ENCODE data around the gene CARD11. TPM values are rescaled to one million over a fixed set of nuclear protein-coding genes. Genes with fewer than 3 reads are reported as not detected.

CARD11 gene
- total and polyA plus RNA-seq, 9 donors = 0.28 to 2.5 (median 0.80) TPM

DNA sequence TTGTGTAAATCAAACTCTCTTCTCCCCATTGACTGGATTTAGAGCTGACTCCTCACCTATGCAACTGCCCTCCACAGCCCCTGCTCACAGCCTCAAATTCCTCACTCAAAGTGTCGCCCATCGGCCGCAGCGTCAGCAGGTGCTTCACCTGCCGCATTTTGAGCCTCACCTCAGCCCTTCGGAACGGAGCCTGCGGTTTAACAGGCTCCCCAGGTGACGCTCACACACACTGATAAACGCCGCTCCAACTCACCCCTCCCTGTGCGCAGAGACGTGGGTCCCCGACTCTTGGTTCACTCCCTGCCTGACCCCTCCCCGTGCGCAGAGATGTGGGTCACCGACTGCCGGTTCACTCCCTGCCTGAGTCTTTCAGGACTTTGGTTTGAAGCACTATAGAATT, 57.1 kb downstream of the CARD11 start:
- Histone ChIP-seq H3K27ac (no peak overlapping the region), H3K4me3 (no peak overlapping the region), H3K27me3 (no peaks in the 10 kb centered on the region), H3K9me3 (no peaks in the 10 kb centered on the region), H3K4me1 (ENCODE audit: insufficient read depth) (no peaks in the 10 kb centered on the region), H3K36me3 (no peaks in the 10 kb centered on the region)
- no peak for DNase-seq
- intact Hi-C loops (cut with DNase I) = loop anchor here in 1 of 4 donors (5.0 kb wide), 1 partner anchor 1806 kb away; no protein-coding TSS in a partner anchor
- WGBS, 3 donors = 89 to 94% (median 91%) methylated on average over 18 of the region's 18 CpGs
- no peak for TF ChIP-seq EP300 (IDR thresholded peaks at IDR 0.05)
- TF ChIP-seq, protein P1, sequence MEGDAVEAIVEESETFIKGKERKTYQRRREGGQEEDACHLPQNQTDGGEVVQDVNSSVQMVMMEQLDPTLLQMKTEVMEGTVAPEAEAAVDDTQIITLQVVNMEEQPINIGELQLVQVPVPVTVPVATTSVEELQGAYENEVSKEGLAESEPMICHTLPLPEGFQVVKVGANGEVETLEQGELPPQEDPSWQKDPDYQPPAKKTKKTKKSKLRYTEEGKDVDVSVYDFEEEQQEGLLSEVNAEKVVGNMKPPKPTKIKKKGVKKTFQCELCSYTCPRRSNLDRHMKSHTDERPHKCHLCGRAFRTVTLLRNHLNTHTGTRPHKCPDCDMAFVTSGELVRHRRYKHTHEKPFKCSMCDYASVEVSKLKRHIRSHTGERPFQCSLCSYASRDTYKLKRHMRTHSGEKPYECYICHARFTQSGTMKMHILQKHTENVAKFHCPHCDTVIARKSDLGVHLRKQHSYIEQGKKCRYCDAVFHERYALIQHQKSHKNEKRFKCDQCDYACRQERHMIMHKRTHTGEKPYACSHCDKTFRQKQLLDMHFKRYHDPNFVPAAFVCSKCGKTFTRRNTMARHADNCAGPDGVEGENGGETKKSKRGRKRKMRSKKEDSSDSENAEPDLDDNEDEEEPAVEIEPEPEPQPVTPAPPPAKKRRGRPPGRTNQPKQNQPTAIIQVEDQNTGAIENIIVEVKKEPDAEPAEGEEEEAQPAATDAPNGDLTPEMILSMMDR (IDR thresholded peaks at IDR 0.05) = no peak
- no peak for TF ChIP-seq POLR2A (IDR thresholded peaks at IDR 0.05)

DNA sequence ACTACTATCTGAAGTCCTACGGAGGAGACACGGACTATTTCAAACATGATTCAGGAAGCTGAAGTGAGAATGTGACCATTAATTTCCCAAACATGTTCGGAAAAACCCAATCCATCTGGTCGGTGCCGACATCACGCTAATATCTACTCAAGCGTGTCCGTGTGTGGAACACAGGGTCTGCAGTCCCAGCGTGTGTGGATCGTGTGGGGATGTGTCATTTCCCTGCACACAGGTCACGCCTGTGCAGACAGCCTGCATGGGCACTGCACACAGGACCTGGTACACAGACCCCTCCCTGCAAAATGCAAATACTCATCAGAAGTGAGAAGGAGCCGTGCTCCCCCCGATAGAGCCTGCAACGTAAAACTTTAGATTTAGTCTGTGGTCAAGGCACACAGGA, 57.8 kb downstream of the CARD11 start:
- no peaks in the 10 kb centered on the region for H3K9me3 ChIP-seq
- WGBS, 3 donors = 85 to 89% (median 87%) methylated on average over 14 of the region's 14 CpGs
- intact Hi-C loops (cut with DNase I) = loop anchor here in 1 of 4 donors (5.0 kb wide), 1 partner anchor 1806 kb away; no protein-coding TSS in a partner anchor
- no peak for DNase-seq
- H3K27ac ChIP-seq = no peak overlapping the region
- no peak overlapping the region for H3K4me3 ChIP-seq
- H3K36me3 ChIP-seq = no peaks in the 10 kb centered on the region
- TF ChIP-seq, protein P1 (IDR thresholded peaks at IDR 0.05) = no peak
- TF ChIP-seq EP300 (IDR thresholded peaks at IDR 0.05) (no peak), POLR2A (IDR thresholded peaks at IDR 0.05) (no peak)
- H3K4me1 ChIP-seq (ENCODE audit: insufficient read depth) = no peaks in the 10 kb centered on the region
- H3K27me3 ChIP-seq = no peaks in the 10 kb centered on the region

DNA sequence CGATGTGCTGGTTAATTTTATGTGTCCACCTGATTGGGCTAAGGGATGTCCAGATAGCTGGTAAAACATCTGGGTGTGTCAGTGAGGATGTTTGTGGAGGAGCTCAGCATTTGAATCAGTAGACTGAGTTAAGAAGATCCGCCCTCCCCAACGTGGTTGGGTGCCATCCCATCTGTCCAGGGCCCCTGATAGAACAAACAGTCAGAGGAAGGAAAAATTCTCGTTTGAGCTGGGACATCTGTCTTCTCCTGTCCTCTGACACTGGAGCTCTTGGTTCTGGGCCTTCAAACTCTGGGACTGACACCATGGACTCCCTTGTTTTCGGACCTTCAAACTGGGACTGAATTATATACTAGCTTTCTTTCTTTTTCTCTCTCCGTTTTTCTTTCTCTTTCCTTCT, 59.6 kb downstream of the CARD11 start:
- intact Hi-C loops (cut with DNase I) = no loop called here
- 47 to 60% (median 55%) methylated on average over 6 of the region's 6 CpGs for WGBS, 3 donors
- DNase-seq = no peak
- no peaks in the 10 kb centered on the region for H3K36me3 ChIP-seq
- H3K27me3 ChIP-seq = no peaks in the 10 kb centered on the region
- H3K9me3 ChIP-seq = no peaks in the 10 kb centered on the region
- TF ChIP-seq POLR2A (IDR thresholded peaks at IDR 0.05) = no peak
- TF ChIP-seq, protein P1 (IDR thresholded peaks at IDR 0.05) = no peak
- TF ChIP-seq EP300 (IDR thresholded peaks at IDR 0.05) = no peak
- no peaks in the 10 kb centered on the region for H3K4me1 ChIP-seq (ENCODE audit: insufficient read depth)
- H3K27ac ChIP-seq = no peak overlapping the region
- no peak overlapping the region for H3K4me3 ChIP-seq

DNA sequence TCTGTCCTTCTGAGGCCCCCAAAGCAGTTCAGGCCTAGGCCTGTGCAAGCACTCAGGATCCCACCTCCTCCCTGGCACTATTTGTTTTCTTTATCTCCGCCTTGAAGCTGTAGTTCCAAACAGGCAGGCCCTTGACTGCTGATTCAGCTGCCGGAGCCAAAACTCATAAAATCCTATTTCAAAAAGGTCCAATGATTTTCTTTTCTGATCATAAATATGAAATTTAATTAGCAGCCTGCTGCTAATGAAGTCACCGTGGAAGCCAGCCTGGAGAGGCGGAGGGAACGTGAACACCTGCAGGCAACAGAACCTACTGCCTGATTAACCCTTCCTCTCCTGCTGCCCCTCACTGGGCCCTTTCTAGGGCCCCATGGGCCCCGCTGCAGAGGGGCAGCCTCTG, 60.1 kb downstream of the CARD11 start:
- H3K27me3 ChIP-seq = no peaks in the 10 kb centered on the region
- DNase-seq = no peak
- H3K9me3 ChIP-seq = no peaks in the 10 kb centered on the region
- no peak overlapping the region for H3K4me3 ChIP-seq
- no peaks in the 10 kb centered on the region for H3K36me3 ChIP-seq
- intact Hi-C loops (cut with DNase I) = no loop called here
- no peaks in the 10 kb centered on the region for H3K4me1 ChIP-seq (ENCODE audit: insufficient read depth)
- H3K27ac ChIP-seq = no peak overlapping the region
- TF ChIP-seq, protein P1 (IDR thresholded peaks at IDR 0.05) = no peak
- TF ChIP-seq EP300 (IDR thresholded peaks at IDR 0.05) = no peak
- TF ChIP-seq POLR2A (IDR thresholded peaks at IDR 0.05) = no peak
- 54 to 70% (median 62%) methylated on average over 6 of the region's 6 CpGs for WGBS, 3 donors

All from ovary (tissue), 9 donors.